GM19193 (cell line): ENCODE measurements around the gene CLDND2.

Experiments
- POLR2A ChIP-seq: IDR thresholded peaks from 4 replicates; pipeline ENCODE4 v1.6.1; 2011; ENCODE audit not compliant: insufficient read depth, insufficient read length; ENCODE audit errors: extremely low read depth

Gene CLDND2

GRCh38 chr19:51327066-51328001 lies 41.5 kb downstream of the CLDND2 start:
- TF ChIP-seq POLR2A = no peak

GRCh38 chr19:51326216-51327065 lies 42.4 kb downstream of the CLDND2 start:
- TF ChIP-seq POLR2A = no peak

- no peak for TF ChIP-seq POLR2A
These were observed 43.4 kb downstream of the CLDND2 start for GRCh38 chr19:51325161-51325976.

- no peak for TF ChIP-seq POLR2A
These were observed 44.7 kb downstream of the CLDND2 start for GRCh38 chr19:51324167-51324481.

GRCh38 chr19:51323481-51324166 lies 45.2 kb downstream of the CLDND2 start:
- no peak for TF ChIP-seq POLR2A

- no peak for TF ChIP-seq POLR2A
These were observed 47.0 kb downstream of the CLDND2 start for GRCh38 chr19:51321799-51322198.

GRCh38 chr19:51320280-51320657 lies 48.5 kb downstream of the CLDND2 start:
- TF ChIP-seq POLR2A = no peak

GRCh38 chr19:51319649-51320279 lies 49.0 kb downstream of the CLDND2 start:
- TF ChIP-seq POLR2A = no peak

GRCh38 chr19:51318687-51319648 lies 49.8 kb downstream of the CLDND2 start:
- TF ChIP-seq POLR2A = no peak

- TF ChIP-seq POLR2A = no peak
These were observed 50.8 kb downstream of the CLDND2 start for GRCh38 chr19:51317968-51318367.

- no peak for TF ChIP-seq POLR2A
These were observed 51.4 kb downstream of the CLDND2 start for GRCh38 chr19:51317376-51317775.
